Muscle layer of duodenum (tissue), 2 donors: Measurements from ENCODE around the gene MRLN.
"Not testable (repeated sequence)": the region's sequence is repeated elsewhere in the genome, so short reads cannot be mapped to it uniquely, and the experiment has no call there.

Experiments used
- H3K27ac ChIP-seq: one replicate; pipeline ENCODE4 v1.7.0; 2013; ENCODE audit warnings: mild to moderate bottlenecking, low read length
- H3K27me3 ChIP-seq: one replicate; pipeline ENCODE4 v1.7.0; 2013; ENCODE audit warnings: low read depth, mild to moderate bottlenecking, control low read depth, low read length
- H3K36me3 ChIP-seq, 2 donors: one replicate each; pipeline ENCODE4 v1.7.0; 2013; ENCODE audit warnings: low read length in 2 of 2, control low read depth in 1 of 2, mild to moderate bottlenecking in 1 of 2; ENCODE audit not compliant: insufficient read depth in 2 of 2, control insufficient read depth in 1 of 2
- H3K4me1 ChIP-seq, 2 donors: one replicate each; pipeline ENCODE4 v1.7.0; 2013; ENCODE audit warnings: low read length in 2 of 2, mild to moderate bottlenecking in 2 of 2, control low read depth in 1 of 2, moderate library complexity in 1 of 2; ENCODE audit not compliant: insufficient read depth in 2 of 2, control insufficient read depth in 1 of 2
- H3K4me3 ChIP-seq, 2 donors: one replicate each; pipeline ENCODE4 v1.7.0; 2013; ENCODE audit warnings: low read length in 2 of 2, low read depth in 1 of 2, mild to moderate bottlenecking in 1 of 2
- H3K9me3 ChIP-seq, 2 donors: one replicate each; pipeline ENCODE4 v1.7.0; 2013; ENCODE audit warnings: low read length in 2 of 2, control low read depth in 1 of 2, mild to moderate bottlenecking in 1 of 2; ENCODE audit not compliant: control insufficient read depth in 1 of 2
- donor health status: healthy.

MRLN gene

DNA sequence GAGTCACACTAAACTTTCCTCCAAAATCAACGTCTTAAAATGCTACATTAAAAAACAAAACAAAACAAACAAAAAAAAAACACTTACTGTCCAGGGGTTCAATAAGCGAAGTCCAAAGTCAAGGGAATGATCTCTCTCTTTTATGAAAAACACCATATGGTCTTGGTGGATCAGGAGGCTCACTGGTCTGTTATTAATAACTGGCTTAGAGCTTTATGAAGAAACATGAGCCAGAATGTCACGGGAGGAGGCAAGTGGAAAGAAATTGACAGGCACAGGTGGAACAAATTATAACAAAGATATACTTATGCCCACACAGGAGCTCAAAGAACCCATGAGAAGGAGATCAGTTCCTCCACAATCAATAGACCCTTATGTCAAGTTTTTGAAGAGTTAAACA is at the start of gene MRLN:
Gene MRLN, minus strand, starts transcription at position 189 of the 400 bp plus-strand sequence.
- Histone ChIP-seq H3K27me3 (no peaks in the 10 kb centered on the region), H3K36me3 (no peaks in the 10 kb centered on the region), H3K4me1 (no peaks in the 10 kb centered on the region), H3K4me3 (no peak within 1 kb of the TSS), H3K9me3 (no peaks in the 10 kb centered on the region), H3K27ac (no peak within 1 kb of the TSS)

- Histone ChIP-seq H3K4me3 (no peak overlapping the region), H3K4me1 (no peaks in the 10 kb centered on the region), H3K36me3 (peaks cover 44 to 63% of the 10 kb centered on the region in 2 donors), H3K27me3 (no peaks in the 10 kb centered on the region), H3K27ac (no peak overlapping the region), H3K9me3 (peaks cover 0 to 3% of the 10 kb centered on the region in 2 donors)
Observed at GRCh38 chr10:59801171-59801570, 47.9 kb upstream of the MRLN start.

- no peaks in the 10 kb centered on the region for H3K27me3 ChIP-seq
- no peaks in the 10 kb centered on the region for H3K4me1 ChIP-seq
- no peak overlapping the region for H3K27ac ChIP-seq
- peaks cover 29 to 54% of the 10 kb centered on the region in 2 donors for H3K36me3 ChIP-seq
- no peak overlapping the region for H3K4me3 ChIP-seq
- peaks cover 0 to 3% of the 10 kb centered on the region in 2 donors for H3K9me3 ChIP-seq
Observed at GRCh38 chr10:59799421-59799820, 46.2 kb upstream of the MRLN start.

DNA sequence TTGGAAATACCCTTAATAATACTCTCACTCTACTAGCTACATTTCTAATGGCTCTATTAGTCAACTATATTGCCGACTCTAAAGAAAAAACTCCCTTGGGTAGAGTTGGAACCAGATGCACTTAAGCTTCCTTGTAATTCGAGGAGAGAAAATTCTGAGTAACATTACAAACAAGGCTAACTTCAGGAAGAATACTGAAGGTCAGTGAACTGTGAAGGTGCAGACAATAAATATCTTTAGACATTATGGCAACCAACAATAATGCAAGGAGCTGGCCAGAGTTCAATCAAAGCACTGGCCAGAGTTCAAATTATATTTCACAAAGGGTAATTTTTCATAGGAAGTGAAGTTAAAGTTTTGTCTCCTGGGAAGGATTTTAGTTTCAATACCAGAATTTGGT is 40.7 kb upstream of the MRLN start:
- Histone ChIP-seq H3K27ac (no peak overlapping the region), H3K36me3 (peaks cover 30 to 48% of the 10 kb centered on the region in 2 donors), H3K27me3 (no peaks in the 10 kb centered on the region), H3K4me3 (no peak overlapping the region), H3K9me3 (peaks cover 0 to 3% of the 10 kb centered on the region in 2 donors), H3K4me1 (no peaks in the 10 kb centered on the region)

GRCh38 chr10:59792812-59793211 is 39.6 kb upstream of the MRLN start:
- Histone ChIP-seq H3K36me3 (peaks cover 30 to 42% of the 10 kb centered on the region in 2 donors), H3K27ac (no peak overlapping the region), H3K4me1 (no peaks in the 10 kb centered on the region), H3K4me3 (no peak overlapping the region), H3K27me3 (no peaks in the 10 kb centered on the region), H3K9me3 (peaks cover 0 to 3% of the 10 kb centered on the region in 2 donors)

- no peaks in the 10 kb centered on the region for H3K4me1 ChIP-seq
- H3K9me3 ChIP-seq, result peaks cover 0 to 3% of the 10 kb centered on the region in 2 donors
- no peak overlapping the region for H3K27ac ChIP-seq
- H3K27me3 ChIP-seq, result no peaks in the 10 kb centered on the region
- H3K36me3 ChIP-seq, result peaks cover 27 to 39% of the 10 kb centered on the region in 2 donors
- no peak overlapping the region for H3K4me3 ChIP-seq
Observed at GRCh38 chr10:59791601-59792000, 38.3 kb upstream of the MRLN start.

DNA sequence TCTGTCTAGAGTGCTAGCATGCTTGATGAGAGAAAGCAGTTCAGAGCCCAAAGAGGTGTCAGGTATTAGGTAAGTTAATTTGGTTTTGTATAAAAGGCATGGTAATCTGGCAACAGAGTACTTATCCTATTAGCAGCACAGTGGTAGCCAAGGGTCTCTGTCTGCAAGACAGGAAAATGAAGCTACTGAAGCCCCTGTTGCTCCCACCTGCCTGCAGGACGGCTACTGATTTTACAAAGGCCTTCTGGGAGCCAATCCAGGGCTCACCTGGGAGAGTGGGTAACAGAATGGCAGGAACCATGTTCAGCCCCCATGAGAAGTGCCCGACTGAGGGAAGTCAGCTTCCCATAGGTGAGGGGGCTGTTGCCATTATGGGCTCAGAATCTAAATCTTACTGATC is 36.8 kb upstream of the MRLN start:
- H3K4me3 ChIP-seq, H3K27me3 ChIP-seq, H3K27ac ChIP-seq, H3K4me1 ChIP-seq, H3K9me3 ChIP-seq: not testable (repeated sequence)
- peaks cover 27 to 33% of the 10 kb centered on the region in 2 donors for H3K36me3 ChIP-seq

DNA sequence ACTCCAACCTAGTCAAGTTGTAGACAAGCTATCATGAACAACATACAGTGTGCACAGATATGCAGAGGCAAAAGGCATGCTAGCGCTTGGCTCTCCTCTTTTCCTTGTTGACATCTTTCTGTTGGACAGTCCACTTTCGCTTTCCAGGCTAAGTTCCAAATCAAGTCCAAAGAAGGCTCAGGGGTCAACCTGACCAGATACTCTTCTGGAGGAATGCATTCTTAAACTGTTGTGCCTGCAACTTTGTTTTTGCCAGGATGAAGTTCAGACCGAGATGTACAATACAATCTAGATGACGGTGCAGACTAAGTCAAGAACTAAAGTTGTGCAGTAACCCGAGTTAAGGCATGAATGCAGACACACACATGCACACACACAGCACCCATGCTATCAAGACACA is 35.7 kb upstream of the MRLN start:
- H3K36me3 ChIP-seq, result peaks cover 22 to 27% of the 10 kb centered on the region in 2 donors
- H3K4me1 ChIP-seq, H3K4me3 ChIP-seq, H3K27me3 ChIP-seq, H3K9me3 ChIP-seq, H3K27ac ChIP-seq: not testable (repeated sequence)

DNA sequence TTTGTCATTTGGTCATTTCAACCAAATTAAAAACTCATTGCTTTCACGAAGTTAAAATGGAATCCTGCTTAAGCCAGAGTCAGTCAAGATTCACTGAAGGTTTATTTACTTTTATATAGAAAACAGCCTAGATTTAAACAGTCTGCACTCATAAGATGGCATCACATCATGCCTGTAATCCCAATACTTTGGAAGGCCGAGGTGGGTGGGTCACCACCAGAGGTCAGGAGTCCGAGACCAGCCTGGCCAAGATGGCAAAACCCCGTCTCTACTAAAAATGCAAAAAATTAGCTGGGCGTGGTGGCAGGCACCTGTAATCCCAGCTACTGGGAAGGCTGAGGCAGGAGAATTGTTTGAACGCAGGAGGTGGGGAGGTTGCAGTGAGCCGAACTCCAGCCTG is 33.8 kb upstream of the MRLN start:
- H3K27ac ChIP-seq, H3K4me1 ChIP-seq, H3K9me3 ChIP-seq, H3K4me3 ChIP-seq, H3K27me3 ChIP-seq: not testable (repeated sequence)
- H3K36me3 ChIP-seq, result peaks cover 5 to 16% of the 10 kb centered on the region in 2 donors

DNA sequence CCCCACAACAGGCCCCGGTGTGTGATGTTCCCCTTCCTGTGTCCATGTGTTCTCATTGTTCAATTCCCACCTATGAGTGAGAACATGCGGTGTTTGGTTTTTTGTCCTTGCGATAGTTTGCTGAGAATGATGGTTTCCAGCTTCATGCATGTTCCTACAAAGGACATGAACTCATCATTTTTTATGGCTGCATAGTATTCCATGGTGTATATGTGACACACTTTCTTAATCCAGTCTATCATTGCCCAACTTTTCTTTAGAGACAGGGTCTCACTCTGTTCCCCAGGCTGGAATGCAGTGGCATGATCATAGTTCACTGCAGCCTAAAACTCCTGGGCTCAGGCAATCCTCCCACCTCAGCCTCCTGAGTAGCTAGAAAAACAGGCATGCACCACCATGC is 32.2 kb upstream of the MRLN start:
- not testable (repeated sequence) for H3K4me1 ChIP-seq, H3K4me3 ChIP-seq, H3K27ac ChIP-seq, H3K36me3 ChIP-seq, H3K9me3 ChIP-seq, H3K27me3 ChIP-seq

GRCh38 chr10:59781511-59781910 is 28.3 kb upstream of the MRLN start:
- H3K9me3 ChIP-seq, result no peaks in the 10 kb centered on the region
- no peaks in the 10 kb centered on the region for H3K27me3 ChIP-seq
- no peaks in the 10 kb centered on the region for H3K36me3 ChIP-seq
- no peak overlapping the region for H3K4me3 ChIP-seq
- H3K4me1 ChIP-seq, result no peaks in the 10 kb centered on the region
- H3K27ac ChIP-seq, result no peak overlapping the region

- Histone ChIP-seq H3K4me1 (no peaks in the 10 kb centered on the region), H3K36me3 (no peaks in the 10 kb centered on the region), H3K9me3 (no peaks in the 10 kb centered on the region), H3K27ac (no peak overlapping the region), H3K4me3 (no peak overlapping the region), H3K27me3 (no peaks in the 10 kb centered on the region)
Observed at GRCh38 chr10:59779756-59780533, 26.7 kb upstream of the MRLN start.
